HepG2 (cell line): ENCODE results near the gene PAPPA2. TPM values are rescaled to one million over a fixed set of nuclear protein-coding genes. Genes with fewer than 3 reads are reported as not detected.

Experiments
- ATAC-seq: fragments of 200-7000 bp; cut with Tn5 transposase; 3 replicates; pipeline ENCODE4 v1.9.1; 2020; ENCODE audit warnings: mild to moderate bottlenecking, moderate library complexity
- BruUV-seq: library from RNA; stranded (reverse); fragments of 400-500 nt; replicated peaks from 2 replicates; lab custom pipeline; 2021; lab: Mats Ljungman, UMichigan
- CTCF ChIA-PET: fragments of 300-600 bp; formaldehyde crosslinking; extraction: SDS; loops from one replicate; lab custom pipeline; 2021; ENCODE audit warnings: low total read pairs, inconsistent platforms, low intra/inter-chr PET ratio; lab: Yijun Ruan, JAX
- POLR2A ChIA-PET: fragments of 350-600 bp; sonication (Branson Sonifier 250); formaldehyde crosslinking; loops from one replicate; lab custom pipeline; 2020; ENCODE audit warnings: antibody characterized with exemption, inconsistent platforms; lab: Yijun Ruan, JAX
- DNase-seq: peaks from one replicate; pipeline ENCODE4 v3.0.0-alpha.2; 2015; ENCODE audit warnings: low spot score
- FAIRE-seq: peaks from 3 replicates; lab custom pipeline; 2011; peaks lifted over from hg19 to GRCh38; lab: Jason Lieb, UNC
- H2AFZ ChIP-seq: one replicate; pipeline ENCODE4 v1.6.1; 2011; ENCODE audit warnings: low read length, inconsistent platforms
- H3K27ac ChIP-seq: fragments of 300-600 bp; 3 replicates; pipeline ENCODE4 v1.8.0; 2011; ENCODE audit warnings: mixed run types, mild to moderate bottlenecking, mixed read lengths, low read length, inconsistent platforms; ENCODE audit not compliant: insufficient read depth; ENCODE audit errors: extremely low read length
- H3K27me3 ChIP-seq, 2 experiments: fragments of 200-600 bp in 1 of 2; 2 replicates in 1 of 2; 3 replicates in 1 of 2; pipeline versions ENCODE4 v1.6.0 to v1.8.0; 2011; ENCODE audit warnings: low read length in 2 of 2, mild to moderate bottlenecking in 2 of 2, moderate library complexity in 2 of 2, inconsistent platforms in 1 of 2; ENCODE audit not compliant: insufficient read depth in 2 of 2, control insufficient read depth in 1 of 2
- H3K36me3 ChIP-seq, 2 experiments: fragments of 200-600 bp in 1 of 2; replicated peaks in 1 of 2; 2 replicates in 1 of 2; 3 replicates in 1 of 2; pipeline versions ENCODE4 v1.5.1 to v1.8.0; 2011; ENCODE audit warnings: low read length in 2 of 2, inconsistent platforms in 1 of 2; ENCODE audit not compliant: insufficient read depth in 2 of 2, control insufficient read depth in 1 of 2
- H3K4me1 ChIP-seq: 2 replicates; pipeline ENCODE4 v1.5.1; 2012; ENCODE audit warnings: low read length, inconsistent platforms; ENCODE audit not compliant: insufficient read depth
- H3K4me2 ChIP-seq: 2 replicates; pipeline ENCODE4 v1.6.0; 2011; ENCODE audit warnings: low read depth, low read length, inconsistent platforms
- H3K4me3 ChIP-seq, 3 experiments: fragments of 200-600 bp in 1 of 3; sonication (generic), shearing (Covaris generic) in 1 of 3; replicated peaks in 1 of 3; 2 replicates each; pipeline ENCODE4 v1.5.1; 2011 to 2016; ENCODE audit warnings: low read length in 3 of 3, inconsistent platforms in 2 of 3, low read depth in 2 of 3, mild to moderate bottlenecking in 2 of 3, control low read depth in 1 of 3, mixed read lengths in 1 of 3; ENCODE audit not compliant: insufficient read depth in 1 of 3
- H3K79me2 ChIP-seq: one replicate; pipeline ENCODE4 v1.6.1; 2011; ENCODE audit warnings: low read length, inconsistent platforms; ENCODE audit not compliant: insufficient read depth
- H3K9ac ChIP-seq: 2 replicates; pipeline ENCODE4 v1.6.0; 2011; ENCODE audit warnings: mild to moderate bottlenecking, low read depth, low read length, inconsistent platforms; ENCODE audit not compliant: insufficient read depth
- H3K9me3 ChIP-seq: 2 replicates; pipeline ENCODE4 v1.5.1; 2012; ENCODE audit warnings: mild to moderate bottlenecking, low read length
- H4K20me1 ChIP-seq: 2 replicates; pipeline ENCODE4 v1.6.0; 2011; ENCODE audit warnings: inconsistent platforms, mild to moderate bottlenecking, low read length, moderate library complexity; ENCODE audit not compliant: insufficient read depth
- CREB1 ChIP-seq, 2 experiments: fragments of 450-650 bp in 1 of 2; IDR thresholded peaks; 2 replicates each; pipeline ENCODE4 v1.6.1; 2016 to 2017; ENCODE audit warnings: control low read depth in 1 of 2, mild to moderate bottlenecking in 1 of 2, missing compliant biosample characterization in 1 of 2, missing genetic modification characterization in 1 of 2
- SMAD9 ChIP-seq: sonication (generic); formaldehyde crosslinking; IDR thresholded peaks from 2 replicates; pipeline ENCODE4 v1.5.1; 2020; ENCODE audit warnings: mild to moderate bottlenecking, missing genetic modification reagents
- WIZ ChIP-seq: sonication (generic); formaldehyde crosslinking; IDR thresholded peaks from 2 replicates; pipeline ENCODE4 v1.5.1; 2020; ENCODE audit warnings: mild to moderate bottlenecking, missing genetic modification reagents
- ZNF501 ChIP-seq: sonication (generic); formaldehyde crosslinking; IDR thresholded peaks from 2 replicates; pipeline ENCODE4 v1.5.1; 2020; ENCODE audit warnings: mild to moderate bottlenecking, moderate library complexity, missing genetic modification reagents
- in situ Hi-C: cut with HindIII; loops from 2 replicates; pipeline ENCODE4 v1.10.0; 2017; ENCODE audit warnings: low pct_unique_long_range_greater_than_20kb; ENCODE audit not compliant: extremely low pct_ligation_motif_present
- intact Hi-C: fragments of 100-400 bp; cut with micrococcal nuclease; formaldehyde crosslinking; loops from one replicate; pipeline ENCODE4 v1.10.0; 2022; ENCODE audit not compliant: unreplicated experiment
- polyA plus RNA-seq, 8 experiments: library from polyadenylated mRNA; depleted of rRNA in 3 of 8; stranded (reverse) in 7 of 8; unstranded in 1 of 8; fragments of >200 nt; fragmentation: Illumina TruSeq in 4 of 8; extraction: Trizol in 4 of 8; gene quantifications; 2 replicates each; pipeline versions ENCODE4 v1.2.1 to v1.2.3, GENCODE V29; 2011 to 2016; ENCODE audit warnings: low read depth in 4 of 8, missing spikeins in 1 of 8, mixed read lengths in 1 of 8; ENCODE audit not compliant: insufficient read depth in 1 of 8
- total RNA-seq, 5 experiments: library from RNA; depleted of rRNA; stranded (reverse); fragments of >200 nt; fragmentation: Illumina TruSeq; extraction: Trizol; gene quantifications; 2 replicates each; pipeline ENCODE4 v1.2.3, GENCODE V29; 2016; ENCODE audit warnings: low read depth in 1 of 5
- TF ChIP-seq, protein P1 (sequence below): sonication (generic); formaldehyde crosslinking; IDR thresholded peaks from 2 replicates; pipeline ENCODE4 v1.4.0; 2020; ENCODE audit warnings: mild to moderate bottlenecking, missing genetic modification reagents
- TF ChIP-seq, protein P2 (sequence below): IDR thresholded peaks from 2 replicates; pipeline ENCODE4 v1.6.1; 2016; ENCODE audit warnings: mild to moderate bottlenecking, missing biosample characterization, missing genetic modification reagents
- TF ChIP-seq, protein P3 (sequence below): sonication (generic); formaldehyde crosslinking; IDR thresholded peaks from 2 replicates; pipeline ENCODE4 v1.8.1; 2023; ENCODE audit warnings: mild to moderate bottlenecking, missing genetic modification reagents
- TF ChIP-seq, protein P4 (sequence below): sonication (generic); formaldehyde crosslinking; IDR thresholded peaks from 2 replicates; pipeline ENCODE4 v1.4.0; 2020; ENCODE audit warnings: missing genetic modification reagents

PAPPA2 gene
- total and polyA plus RNA-seq, 2 of the 13 experiments (the other 11 are each of a cell fraction or from before 2014, with no cell fraction given) = 0.01 TPM; not detected in 1

DNA sequence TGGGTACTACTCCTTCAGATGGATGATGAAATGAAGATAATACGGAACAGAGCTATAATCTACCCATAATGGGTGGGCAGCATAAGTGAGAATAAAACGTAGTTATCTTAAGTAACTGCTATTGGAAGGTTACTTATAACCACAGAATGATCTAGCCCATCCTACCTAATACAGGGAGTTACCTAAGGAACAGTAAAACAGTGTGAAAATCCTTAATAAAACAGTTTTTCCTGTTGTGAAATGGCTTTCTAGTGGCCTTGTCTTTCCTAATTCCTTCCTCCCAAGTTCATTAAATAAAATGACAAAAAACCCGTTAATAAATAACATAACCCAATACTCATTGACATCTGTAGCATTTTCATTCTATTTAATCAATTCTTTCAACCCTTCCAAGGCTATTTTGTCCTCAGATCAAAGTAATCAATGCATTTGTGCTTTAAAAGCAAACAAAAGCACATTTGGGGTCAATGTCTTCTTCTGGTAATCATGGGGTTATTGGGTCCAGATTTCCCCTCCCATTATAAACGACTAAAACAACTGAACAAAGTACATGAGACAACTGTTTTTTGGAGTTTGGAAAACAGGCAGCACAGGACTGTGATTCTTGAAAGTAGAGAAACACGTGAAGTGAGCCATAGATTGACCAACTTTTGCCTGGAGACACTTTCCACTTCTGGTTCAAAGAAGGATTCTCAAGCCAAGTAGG is 42.0 kb downstream of the PAPPA2 start (continued):
- TF ChIP-seq, protein P1, sequence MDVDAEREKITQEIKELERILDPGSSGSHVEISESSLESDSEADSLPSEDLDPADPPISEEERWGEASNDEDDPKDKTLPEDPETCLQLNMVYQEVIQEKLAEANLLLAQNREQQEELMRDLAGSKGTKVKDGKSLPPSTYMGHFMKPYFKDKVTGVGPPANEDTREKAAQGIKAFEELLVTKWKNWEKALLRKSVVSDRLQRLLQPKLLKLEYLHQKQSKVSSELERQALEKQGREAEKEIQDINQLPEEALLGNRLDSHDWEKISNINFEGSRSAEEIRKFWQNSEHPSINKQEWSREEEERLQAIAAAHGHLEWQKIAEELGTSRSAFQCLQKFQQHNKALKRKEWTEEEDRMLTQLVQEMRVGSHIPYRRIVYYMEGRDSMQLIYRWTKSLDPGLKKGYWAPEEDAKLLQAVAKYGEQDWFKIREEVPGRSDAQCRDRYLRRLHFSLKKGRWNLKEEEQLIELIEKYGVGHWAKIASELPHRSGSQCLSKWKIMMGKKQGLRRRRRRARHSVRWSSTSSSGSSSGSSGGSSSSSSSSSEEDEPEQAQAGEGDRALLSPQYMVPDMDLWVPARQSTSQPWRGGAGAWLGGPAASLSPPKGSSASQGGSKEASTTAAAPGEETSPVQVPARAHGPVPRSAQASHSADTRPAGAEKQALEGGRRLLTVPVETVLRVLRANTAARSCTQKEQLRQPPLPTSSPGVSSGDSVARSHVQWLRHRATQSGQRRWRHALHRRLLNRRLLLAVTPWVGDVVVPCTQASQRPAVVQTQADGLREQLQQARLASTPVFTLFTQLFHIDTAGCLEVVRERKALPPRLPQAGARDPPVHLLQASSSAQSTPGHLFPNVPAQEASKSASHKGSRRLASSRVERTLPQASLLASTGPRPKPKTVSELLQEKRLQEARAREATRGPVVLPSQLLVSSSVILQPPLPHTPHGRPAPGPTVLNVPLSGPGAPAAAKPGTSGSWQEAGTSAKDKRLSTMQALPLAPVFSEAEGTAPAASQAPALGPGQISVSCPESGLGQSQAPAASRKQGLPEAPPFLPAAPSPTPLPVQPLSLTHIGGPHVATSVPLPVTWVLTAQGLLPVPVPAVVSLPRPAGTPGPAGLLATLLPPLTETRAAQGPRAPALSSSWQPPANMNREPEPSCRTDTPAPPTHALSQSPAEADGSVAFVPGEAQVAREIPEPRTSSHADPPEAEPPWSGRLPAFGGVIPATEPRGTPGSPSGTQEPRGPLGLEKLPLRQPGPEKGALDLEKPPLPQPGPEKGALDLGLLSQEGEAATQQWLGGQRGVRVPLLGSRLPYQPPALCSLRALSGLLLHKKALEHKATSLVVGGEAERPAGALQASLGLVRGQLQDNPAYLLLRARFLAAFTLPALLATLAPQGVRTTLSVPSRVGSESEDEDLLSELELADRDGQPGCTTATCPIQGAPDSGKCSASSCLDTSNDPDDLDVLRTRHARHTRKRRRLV = no peak
- no peak for TF ChIP-seq WIZ (CRISPR knock-in tag)
- no peak for TF ChIP-seq SMAD9 (CRISPR knock-in tag)
- TF ChIP-seq, protein P2, sequence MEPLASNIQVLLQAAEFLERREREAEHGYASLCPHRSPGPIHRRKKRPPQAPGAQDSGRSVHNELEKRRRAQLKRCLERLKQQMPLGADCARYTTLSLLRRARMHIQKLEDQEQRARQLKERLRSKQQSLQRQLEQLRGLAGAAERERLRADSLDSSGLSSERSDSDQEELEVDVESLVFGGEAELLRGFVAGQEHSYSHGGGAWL = no peak

DNA sequence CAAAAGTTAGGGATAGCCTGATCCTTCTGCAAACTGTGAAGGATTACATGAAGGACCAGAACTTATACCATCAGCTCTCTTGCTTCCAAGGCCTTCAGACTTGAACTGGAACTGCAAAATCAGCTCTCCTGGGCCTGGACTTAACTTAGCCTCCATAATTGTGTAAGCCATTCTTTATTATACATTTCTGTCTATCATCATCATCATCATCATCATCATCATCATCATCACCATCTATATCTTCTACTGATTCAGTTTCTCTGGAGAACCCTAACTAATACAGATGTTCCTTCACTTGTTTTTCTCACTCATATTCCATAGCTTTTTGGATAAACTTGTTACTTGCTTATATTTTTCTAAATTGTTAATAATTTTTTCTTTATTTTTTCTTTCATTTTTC is 50.0 kb downstream of the PAPPA2 start:
- Histone ChIP-seq H3K27ac (no peak overlapping the region), H3K4me2 (no peak overlapping the region), H3K4me1 (no peaks in the 10 kb centered on the region), H3K79me2 (no peaks in the 10 kb centered on the region), H3K27me3 (no peaks in the 10 kb centered on the region), H3K36me3 (no peaks in the 10 kb centered on the region), H3K4me3 (no peak overlapping the region), H3K9ac (no peak overlapping the region), H2AFZ (no peak overlapping the region), H3K9me3 (no peaks in the 10 kb centered on the region), H4K20me1 (no peaks in the 10 kb centered on the region)
- no peak for ATAC-seq
- in situ Hi-C loops (no loop called here), intact Hi-C loops (no loop called here)
- ChIA-PET POLR2A (no interaction called here), CTCF (no interaction called here)
- no TSS peak for BruUV-seq
- TF ChIP-seq, protein P3, sequence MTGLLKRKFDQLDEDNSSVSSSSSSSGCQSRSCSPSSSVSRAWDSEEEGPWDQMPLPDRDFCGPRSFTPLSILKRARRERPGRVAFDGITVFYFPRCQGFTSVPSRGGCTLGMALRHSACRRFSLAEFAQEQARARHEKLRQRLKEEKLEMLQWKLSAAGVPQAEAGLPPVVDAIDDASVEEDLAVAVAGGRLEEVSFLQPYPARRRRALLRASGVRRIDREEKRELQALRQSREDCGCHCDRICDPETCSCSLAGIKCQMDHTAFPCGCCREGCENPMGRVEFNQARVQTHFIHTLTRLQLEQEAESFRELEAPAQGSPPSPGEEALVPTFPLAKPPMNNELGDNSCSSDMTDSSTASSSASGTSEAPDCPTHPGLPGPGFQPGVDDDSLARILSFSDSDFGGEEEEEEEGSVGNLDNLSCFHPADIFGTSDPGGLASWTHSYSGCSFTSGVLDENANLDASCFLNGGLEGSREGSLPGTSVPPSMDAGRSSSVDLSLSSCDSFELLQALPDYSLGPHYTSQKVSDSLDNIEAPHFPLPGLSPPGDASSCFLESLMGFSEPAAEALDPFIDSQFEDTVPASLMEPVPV = no peak
- TF ChIP-seq, protein P4, sequence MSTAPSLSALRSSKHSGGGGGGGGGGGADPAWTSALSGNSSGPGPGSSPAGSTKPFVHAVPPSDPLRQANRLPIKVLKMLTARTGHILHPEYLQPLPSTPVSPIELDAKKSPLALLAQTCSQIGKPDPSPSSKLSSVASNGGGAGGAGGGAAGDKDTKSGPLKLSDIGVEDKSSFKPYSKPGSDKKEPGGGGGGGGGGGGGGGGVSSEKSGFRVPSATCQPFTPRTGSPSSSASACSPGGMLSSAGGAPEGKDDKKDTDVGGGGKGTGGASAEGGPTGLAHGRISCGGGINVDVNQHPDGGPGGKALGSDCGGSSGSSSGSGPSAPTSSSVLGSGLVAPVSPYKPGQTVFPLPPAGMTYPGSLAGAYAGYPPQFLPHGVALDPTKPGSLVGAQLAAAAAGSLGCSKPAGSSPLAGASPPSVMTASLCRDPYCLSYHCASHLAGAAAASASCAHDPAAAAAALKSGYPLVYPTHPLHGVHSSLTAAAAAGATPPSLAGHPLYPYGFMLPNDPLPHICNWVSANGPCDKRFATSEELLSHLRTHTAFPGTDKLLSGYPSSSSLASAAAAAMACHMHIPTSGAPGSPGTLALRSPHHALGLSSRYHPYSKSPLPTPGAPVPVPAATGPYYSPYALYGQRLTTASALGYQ (CRISPR knock-in tag) = no peak
- TF ChIP-seq CREB1 (IDR thresholded peaks at IDR 0.05) (peak; percentile 77), CREB1 (CRISPR knock-in tag; IDR thresholded peaks at IDR 0.05) (no peak), ZNF501 (no peak)
- no peak for DNase-seq
- FAIRE-seq = no peak
